Stimulated activated CD4-positive, alpha-beta T cell treated with anti-CD3 and anti-CD28 coated beads, Interleukin-12 subunit alpha, Interleukin-12 subunit beta, amount 100 ng/mL, for 24 hours (primary cell): ENCODE data around the gene PRKD1.
"Not testable (repeated sequence)": the region's sequence is repeated elsewhere in the genome, so short reads cannot be mapped to it uniquely, and the experiment has no call there.

Source experiments
- DNase-seq, 2 experiments: peaks; one replicate each; pipeline ENCODE4 v3.0.0-alpha.2; 2020; ENCODE audit warnings: low read depth in 2 of 2

Gene PRKD1

DNA sequence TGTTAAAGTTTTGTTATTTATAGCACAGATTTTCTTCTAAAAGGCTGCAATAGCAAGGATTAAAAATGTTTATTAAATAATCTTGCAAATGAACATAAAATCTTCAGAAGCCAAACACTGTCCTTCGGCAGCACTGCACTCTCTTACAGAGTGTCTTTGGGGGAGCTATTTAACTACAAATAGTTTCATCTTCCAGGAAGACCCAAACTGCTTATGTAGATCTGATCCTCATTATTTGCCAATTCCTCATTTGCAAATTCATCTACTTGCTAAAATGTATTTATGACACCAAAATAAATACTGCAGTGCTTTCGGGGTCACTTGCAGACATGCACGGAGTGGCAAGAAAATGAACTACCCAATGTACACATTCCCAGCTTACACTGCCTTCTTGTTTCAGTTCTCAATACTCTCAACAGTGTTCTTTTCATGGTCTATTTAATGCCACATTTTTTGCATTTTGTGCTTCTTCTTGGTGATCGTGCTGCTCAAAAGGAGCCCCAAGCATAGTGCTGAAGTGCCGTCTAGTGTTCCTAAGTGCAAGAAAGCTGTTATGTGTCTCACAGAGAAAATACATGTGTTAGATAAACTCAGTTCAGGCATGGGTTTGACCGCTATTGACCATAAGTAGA lies 128.1 kb downstream of the PRKD1 start:
- no peak for DNase-seq

DNA sequence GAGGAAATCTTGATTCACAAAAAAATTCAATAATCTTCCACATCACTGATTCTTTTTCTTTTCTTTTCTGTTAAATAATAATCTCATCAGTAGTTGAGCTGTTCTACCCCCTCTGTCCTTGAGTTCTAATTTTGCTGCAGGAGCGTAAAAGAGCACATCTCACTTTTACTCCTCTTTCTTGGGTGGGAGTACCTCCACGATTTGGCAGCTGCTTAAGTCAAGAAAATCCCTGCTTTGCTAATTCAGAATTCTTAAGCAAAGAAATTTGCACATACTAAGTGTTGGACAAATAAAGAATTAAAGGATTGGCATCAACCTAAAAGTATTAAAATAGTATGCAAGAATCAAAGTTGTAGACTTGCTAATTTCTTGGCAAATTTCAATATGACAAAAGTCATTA lies 128.8 kb downstream of the PRKD1 start:
- no peak for DNase-seq

DNA sequence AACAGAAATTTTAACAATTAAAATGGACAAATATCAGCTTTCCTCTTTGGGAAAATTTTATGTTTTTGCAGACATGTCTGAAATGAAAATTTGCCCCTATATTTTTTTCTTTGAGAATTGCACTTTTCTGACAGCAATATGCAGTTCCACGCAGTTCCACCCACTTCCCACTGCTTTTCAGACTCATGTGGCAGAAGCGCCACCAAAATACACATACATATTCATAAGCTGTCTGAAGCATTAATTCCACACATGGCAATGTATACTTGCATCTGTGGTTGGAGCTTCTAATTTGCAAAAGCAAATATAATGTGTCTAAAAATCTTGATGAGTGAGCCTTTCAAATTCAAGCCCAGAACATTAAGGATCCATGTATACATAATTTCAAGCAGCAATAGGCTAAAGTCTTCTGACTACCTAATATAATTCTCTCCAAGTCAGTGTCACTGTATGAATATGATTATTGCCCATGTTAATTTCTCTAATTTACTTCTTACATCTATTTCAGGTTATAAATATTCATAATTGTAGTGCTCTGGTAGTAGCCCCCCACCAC lies 129.5 kb downstream of the PRKD1 start:
- DNase-seq, result no peak

DNA sequence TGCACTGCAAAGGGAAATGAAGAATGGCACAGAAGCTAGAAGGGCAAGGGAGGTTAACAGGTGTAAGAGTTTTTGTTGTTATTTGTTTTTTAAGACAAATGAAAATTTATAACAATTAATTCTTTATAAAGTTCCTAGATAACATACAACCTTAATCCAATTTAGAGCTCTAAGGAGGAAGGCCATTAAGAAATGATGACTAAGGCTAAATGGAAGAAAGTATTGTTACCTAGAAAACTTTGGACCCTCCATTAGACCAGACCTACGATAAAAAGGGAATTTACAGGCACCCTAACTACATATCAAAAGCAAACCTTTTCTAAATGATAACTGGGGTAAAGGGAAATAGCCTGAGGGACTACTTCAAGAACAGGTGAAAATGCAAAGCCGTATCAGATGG lies 130.8 kb downstream of the PRKD1 start:
- no peak for DNase-seq

DNA sequence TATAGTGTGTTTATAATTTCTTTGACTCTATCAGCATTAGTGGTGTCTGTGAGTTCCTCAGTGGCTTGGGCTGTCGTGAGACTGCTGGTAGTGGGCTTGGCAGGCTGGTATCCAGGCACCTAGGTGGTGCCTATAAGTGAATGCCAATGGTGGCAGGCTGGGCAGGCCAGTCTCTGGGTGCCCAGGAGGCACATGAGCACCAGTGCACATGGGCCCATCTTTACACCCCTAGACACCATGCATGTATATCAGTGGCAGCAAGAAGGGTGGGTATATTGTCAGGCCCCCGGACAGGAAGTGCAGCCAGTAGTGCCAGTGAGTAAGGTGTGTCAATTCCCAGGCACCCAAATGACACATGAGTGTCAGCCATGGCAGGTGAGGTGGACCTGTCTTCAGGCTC lies 138.2 kb downstream of the PRKD1 start:
- no peak for DNase-seq

DNA sequence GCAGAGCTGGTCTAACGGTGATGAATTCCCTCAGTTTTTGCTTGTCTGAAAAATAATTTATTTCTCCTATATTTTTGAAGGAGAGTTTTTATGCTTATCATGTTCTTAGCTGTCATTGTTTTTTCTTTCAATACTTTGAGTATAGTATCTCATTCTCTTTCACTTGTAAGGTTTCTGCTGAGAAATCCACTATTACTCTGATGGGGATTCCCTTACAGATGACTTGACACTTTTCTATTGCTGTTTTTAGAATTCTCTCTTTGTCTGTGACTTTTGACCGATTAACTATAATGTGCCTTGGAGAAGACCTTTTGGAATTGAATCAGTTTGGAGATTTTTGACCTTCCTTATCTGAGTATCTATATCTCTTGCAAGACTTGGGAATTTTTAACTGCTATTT lies 139.6 kb downstream of the PRKD1 start:
- no peak for DNase-seq

DNA sequence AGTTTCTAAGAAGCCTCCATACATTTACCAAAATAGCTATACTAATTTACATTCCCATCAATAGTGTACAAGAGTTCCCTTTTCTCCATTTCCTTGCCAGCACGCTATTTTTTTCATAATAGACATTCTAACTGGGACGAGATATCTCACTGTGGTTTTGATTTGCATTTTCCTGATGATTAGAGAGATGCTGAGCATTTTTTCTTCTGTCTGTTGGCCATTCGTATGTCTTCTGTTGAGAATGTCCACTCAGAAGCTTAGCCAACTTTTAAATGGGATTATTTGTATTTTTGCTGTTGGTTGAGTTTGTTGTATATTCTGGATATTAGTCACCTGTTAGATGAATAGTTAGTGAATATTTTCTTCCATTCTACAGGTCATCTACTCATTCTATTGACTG lies 144.1 kb downstream of the PRKD1 start:
- DNase-seq, result no peak

DNA sequence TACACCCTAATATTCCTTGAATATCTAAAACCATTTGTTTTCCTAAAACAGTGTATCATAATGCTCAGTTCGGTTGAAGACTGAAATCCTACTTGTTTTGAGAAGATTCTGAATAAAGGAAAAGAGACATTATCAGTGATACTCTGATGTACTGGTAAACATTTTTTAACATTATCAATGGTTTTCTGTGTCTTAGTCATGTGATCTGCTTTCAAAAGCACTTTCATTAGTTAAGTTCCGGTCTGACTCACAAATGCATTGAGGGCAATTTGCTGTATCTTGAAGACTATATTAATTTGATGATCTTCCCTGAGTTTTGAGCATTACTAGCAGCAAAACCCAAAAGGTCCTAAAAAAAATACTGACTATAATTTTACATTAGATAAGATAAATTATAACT lies 145.6 kb downstream of the PRKD1 start:
- no peak for DNase-seq

DNA sequence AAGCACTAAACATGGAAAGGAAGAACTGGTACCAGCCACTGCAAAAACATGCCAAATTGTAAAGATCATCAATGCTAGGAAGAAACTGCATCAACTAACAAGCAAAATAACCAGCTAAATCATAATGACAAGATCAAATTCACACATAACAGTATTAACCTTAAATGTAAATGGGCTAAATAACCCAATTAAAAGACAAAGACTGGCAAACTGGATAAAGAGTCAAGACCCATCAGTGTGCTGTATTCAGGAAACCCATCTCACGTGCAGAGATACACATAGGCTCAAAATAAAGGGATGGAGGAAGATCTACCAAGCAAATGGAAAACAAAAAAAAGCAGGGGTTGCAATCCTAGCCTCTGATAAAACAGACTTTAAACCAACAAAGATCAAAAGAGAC lies 150.5 kb downstream of the PRKD1 start:
- not testable (repeated sequence) for DNase-seq

DNA sequence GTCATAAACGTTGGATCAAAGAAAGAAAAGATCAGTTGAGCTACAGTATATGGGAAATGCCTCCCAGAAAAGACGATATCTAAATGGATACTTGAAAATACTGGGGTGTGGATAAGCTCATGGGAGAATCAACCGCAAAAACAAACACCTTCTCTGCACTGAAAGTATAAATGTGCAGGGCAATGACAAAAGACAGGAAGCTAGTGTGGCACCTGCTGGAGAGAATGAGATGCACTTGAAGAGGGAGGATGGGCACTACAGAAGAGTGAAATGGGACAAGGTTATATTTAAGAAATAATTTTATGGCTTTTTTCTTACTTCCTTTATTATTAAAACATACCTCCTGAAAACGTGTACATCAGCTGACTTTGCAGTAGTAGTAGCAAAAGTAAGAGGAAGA lies 153.7 kb downstream of the PRKD1 start:
- no peak for DNase-seq

DNA sequence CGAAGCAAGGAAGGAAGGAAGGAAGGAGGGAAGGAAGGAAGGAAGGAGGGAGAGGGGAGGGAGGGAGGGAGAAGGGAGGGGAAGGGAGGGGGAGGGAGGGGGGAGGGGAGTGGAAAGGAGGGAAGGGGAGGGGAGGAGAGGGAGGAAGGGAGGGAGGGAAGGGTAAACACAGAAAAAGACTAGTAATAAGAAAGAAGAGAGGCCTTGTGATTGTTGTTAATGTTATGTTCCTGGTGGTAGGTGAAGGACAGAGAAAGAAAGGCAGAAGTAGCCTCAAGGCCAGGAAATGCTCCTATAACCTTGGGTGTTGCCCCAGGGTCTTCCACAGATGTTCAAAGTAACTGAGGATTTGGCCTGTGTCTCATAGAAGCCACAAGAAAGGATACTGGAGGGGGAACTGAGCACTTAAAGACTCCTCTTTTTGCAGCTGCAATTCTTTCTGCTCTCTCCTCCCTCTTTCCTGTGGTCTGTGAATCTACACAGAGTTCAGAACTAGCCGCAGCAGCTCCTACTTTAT lies 164.2 kb downstream of the PRKD1 start:
- DNase-seq, result no peak

DNA sequence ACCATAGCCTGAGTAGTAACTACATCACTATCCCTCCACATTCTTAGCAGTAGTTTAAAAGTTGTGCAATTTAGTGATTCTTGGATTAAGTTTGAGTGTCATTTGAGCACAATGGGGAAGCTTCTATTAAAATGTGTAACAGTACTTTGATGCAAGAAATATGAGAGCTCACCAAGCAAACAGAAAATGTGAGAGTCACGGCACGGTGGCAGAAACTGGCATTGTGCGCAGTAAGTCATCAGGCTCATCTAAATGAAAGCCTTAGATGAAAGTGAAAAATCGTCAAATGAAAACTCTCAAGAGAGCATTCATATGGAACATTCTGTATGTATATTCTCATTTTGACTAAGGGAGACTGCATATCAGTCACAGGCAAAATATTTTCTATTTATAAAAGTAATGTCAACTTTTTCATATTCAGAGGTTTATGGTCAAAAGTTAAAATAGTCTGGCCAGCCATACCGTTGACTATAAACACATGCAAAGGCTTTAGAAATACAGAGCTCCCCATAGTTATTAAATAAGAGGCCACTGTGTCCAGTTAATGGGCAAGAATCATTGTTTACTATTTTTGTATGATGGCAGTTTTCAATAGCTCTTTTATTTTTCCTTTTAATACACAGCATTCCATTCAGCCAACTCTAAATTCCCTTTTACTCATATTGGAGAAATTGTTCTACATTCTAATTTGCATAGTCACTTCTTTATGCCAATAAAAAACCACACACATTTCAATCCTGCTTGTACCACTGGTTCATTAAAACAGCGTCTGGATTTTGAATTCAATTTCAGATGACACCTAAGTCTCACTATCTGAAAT lies 167.9 kb downstream of the PRKD1 start:
- no peak for DNase-seq

DNA sequence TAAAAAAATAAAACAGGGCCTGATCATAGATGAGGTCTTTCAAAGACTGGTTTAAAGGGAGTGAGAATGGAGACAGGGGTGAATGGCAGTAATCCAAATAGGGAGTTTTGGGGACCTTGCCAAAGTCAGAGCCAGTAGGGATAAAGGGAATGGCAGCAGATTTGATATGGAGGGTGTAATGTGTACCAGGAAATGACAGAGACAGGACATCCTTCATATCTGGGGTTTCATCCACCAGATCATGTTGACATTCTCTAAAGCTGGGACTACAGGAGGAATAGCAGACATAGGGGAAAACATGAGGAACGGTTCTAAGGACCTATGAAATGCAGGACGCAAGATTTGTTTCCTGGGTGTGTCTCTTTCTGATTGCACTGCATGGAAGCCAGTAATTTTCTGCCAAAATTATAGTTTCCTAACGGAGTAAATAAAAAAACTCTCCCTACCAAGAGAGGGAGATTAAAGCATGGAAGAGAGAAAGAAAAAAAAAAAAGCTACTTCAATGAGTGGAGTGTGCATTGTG lies 169.9 kb downstream of the PRKD1 start:
- DNase-seq, result no peak

DNA sequence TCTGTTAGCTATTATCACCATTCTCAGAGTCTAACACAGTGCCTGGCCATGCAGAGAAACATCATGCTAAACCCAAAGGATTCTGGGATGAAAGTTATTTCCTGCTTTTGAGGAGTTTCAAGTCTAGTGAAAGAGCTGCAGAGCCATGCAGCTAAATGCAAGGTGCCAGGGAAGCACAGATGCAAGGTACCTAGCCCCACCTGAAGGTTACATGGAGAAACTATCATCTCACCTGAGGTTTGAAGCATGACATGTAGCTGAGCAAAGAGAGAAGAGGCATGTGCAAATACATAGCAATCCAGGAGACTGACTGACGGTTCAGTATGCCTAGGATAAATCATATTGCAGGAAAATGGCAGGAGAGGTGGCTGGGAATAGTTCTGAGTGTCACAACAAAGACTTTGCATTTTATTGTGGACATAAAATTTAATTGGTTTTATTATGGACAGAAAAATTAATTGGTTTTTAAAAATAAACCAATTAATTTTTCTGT lies 170.4 kb downstream of the PRKD1 start:
- DNase-seq, result no peak

DNA sequence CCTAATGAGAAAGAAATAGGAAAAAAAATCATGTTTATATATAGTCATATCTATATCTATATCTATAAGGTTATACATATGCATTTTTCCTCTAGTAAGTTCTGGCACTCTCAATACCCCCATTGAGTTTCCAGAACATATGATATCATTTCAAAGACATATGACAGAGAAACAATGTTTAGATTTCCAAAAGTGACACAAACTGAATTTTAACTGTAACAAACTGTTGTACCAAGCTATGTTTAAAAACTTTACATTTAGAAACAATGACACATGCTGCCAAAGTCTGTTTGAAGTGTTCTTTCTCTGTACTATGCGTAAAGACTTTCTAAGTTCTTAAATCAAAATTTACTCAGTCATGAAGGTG lies 171.6 kb downstream of the PRKD1 start:
- DNase-seq, result no peak

DNA sequence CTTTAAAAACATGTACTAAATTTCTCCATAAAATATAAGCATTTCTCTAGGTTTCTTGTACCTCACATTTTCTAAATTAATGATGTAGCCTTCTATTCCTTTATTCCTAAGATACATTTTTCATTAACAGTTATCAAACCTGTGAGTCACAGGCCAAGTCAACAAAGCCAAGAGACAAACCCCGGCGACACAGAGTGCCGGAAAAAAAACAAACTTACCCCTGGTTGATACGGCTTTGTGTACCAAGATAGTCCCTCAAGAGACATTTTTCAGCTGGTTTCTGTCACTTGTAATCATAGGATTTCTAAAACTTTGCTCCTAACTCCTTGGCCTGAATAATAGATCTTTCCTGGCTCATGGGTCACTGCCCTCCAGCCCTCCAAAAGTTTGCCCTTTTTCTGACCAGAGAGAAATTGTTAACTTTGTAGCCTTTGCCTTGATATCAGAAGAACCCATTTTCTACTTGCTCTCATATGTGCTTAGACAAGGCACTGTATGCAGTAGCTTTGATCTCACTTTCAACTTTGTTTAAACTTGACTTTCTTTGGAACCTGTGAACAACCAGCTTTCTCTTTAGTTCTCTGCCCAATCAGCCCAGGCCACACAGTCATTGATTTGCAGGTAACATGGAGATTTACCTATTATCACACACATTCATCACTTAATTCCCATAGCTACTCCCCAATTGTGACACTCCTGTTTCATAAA lies 172.2 kb downstream of the PRKD1 start:
- no peak for DNase-seq

DNA sequence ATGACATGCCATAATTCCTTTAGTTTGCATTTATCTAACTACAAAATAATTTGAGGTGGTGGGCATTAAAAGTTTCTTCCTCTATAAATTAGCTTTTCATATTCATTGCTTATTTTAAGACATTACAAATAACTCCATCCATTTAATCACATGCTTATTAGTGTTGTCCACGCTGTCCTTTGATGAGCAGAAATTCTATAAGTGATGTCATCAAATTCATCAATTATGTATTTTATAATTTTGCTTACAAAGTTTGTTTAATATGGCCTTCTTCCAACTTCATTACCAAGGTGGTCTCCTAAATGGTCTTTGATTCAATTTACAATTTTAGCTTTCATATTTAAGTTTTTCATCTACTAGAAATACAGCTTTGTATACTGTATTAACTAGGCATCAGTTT lies 173.5 kb downstream of the PRKD1 start:
- no peak for DNase-seq

DNA sequence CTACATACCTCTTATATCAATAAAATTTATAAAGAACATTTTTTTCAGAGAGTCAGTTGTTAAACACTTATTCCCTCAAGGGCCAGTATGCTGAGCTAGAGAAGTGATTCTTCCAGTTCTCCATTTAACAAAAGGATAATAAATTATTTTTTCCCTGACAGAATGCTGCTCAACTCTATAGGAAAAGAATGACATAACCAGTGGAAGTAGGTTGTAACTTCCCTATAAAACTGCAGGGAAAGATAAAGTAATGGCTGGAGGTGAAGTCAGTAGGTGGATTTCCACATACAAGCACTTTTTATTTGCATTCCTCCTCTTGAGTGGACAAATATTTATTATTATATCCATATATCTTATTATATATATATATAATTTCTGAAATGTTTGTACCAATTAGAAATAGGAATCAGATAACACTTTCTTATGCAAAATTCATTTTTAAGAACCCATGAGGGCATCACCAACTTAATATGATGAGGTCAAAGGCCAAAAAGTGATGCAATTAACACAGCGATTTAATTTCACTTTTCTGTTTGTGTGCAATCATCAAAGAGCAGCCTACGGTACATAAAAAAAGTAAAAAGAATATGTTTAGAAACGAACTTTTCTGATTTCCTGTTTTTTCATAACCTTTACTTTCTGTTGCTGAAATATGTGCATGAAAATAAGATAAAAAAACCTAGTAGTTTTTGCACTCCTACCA lies 175.3 kb downstream of the PRKD1 start:
- DNase-seq, result no peak

DNA sequence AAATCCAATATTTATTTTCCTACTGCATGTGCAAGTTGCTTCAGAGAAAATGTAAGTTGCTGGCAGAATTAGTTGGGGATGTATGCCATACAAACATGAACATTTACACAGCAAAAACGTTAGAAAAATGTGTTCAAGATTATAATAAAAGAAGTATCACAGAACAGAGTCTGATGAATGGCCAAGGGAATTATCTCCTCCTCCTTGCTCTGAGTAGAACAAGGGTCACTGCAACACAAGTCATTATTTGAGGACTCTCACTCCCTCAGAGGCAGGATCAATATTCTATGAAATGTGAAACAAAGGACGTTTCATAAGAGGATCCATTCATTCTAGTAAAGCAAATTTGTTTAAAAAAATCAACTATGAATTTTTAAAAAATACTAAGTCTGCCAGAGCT lies 177.8 kb downstream of the PRKD1 start:
- no peak for DNase-seq

DNA sequence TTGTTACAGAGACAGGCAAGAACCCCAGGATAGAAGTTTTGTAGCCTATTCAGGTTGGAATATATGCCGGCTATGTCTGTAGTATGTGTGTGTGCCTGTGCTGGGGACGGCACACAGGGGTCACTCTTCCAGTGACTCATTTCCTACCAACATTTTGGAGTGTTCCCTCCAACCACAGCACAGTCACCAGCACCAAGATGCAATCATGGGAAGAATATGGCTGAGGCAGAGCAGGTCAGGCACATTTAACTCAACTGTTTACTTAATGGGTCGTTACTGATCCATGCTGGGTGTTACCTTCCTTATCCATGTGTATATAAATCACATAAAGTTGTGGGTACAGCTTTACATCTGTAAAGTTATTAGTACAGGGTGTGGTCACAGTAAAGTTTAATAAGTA lies 178.3 kb downstream of the PRKD1 start:
- no peak for DNase-seq

DNA sequence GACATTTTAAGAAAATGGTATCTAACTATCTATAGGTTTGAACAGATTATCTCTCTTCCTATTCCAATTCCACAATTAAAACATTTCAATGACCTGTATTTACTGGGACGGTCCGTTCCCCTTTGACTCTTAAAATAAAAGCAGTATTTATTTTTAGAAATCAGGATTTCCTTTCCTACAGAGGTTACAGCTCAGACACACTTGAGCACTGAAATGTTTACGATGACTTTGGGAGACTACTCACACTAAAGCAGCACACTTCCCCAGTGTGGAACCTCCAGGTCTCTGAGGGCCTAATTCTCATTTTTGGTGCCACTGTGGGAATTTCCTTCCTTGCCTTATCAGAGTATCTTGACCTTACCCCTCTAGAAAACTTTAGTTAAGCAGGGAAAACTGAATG lies 181.8 kb downstream of the PRKD1 start:
- DNase-seq, result no peak

DNA sequence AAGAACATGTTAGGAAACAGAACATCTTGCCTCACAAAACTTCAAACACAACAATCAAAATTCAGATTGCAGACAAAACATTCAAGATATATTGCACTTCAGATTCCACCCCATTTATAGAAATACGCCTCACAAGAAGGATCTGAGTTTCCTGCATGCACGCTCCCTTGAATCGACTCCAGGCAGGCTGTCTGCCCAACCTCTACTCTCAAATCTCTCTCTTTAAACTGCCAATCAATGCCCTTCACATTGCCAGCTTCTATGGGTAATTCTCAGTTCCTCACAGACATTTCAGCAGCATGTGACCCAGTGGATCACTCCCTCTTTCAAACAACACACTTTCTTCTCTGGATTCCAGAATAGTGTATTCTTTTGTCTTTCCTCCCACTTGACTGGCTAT lies 184.1 kb downstream of the PRKD1 start:
- no peak for DNase-seq
